GM19455 (cell line): ENCODE measurements around the gene MYO18A.
"Not testable (repeated sequence)": the region's sequence is repeated elsewhere in the genome, so short reads cannot be mapped to it uniquely, and the experiment has no call there.

Experiments used
- ATAC-seq: cut with Tn5 transposase; IDR thresholded peaks from one replicate; pipeline ENCODE4 v1.9.1; 2021; ENCODE audit not compliant: unreplicated experiment

Gene MYO18A

DNA sequence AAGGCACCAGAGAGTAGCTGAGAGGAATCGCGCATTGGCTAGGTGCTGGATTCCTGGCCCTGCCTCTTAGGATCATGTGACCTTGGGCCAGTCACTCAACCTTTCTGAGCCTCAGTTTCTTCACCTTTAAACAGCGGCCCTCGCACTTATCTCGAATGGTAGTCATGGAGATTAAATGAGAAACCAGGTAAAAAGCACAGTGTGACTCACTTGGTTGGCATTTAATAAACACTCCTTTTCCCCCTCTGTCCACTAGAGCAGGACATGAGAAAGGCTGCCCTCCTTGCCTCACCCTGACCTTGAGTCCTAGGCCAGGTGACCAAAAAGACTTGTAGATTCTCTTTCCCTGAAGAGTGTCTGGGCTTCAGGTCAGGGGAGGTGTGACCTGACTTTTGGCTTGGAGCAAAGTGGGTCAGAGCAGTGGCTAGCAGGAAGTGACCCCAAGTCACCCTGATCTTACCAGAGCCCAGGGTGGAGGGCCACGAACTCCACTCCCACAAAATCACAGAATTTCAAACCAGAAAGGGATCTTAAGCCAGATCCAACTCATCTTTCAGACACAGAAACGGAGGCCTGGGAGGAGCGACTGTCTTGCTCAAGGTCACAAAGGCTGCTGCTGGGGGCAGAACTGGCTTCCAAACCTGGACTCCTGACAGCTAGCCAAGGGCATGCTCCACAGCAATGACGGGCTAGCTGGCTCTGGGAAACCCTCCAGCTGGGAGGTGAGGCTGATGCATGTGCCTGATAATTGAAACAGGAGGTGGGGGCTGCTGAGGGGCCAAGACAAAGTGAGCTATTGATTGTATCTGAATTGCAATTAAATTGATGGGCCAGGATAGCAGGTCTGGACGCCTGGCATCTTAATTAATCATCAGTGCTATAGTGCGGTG is 72.0 kb downstream of the MYO18A start:
- ATAC-seq = no peak

- no peak for ATAC-seq
Observed at GRCh38 chr17:29107084-29107483, 73.1 kb downstream of the MYO18A start.

DNA sequence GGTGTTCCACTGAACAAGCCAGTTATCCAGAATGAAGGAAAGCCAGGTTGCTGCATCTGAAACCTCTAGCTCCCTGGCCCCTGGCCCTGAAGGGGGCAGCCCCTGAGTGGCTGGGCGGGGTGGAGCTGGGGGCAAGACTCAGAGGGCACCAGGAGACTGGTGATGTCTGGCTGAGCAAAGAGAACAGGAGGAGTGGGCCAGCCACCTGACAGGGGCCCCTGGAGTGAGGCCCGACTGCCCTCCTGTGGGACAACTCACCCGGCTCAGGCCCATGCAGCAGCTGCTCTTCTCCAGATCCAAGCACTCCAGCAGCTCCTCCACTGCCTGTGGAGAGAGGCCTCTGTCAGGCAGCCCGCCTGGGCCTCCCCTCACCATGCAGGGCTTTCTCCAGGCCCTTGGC is 76.9 kb downstream of the MYO18A start:
- no peak for ATAC-seq

DNA sequence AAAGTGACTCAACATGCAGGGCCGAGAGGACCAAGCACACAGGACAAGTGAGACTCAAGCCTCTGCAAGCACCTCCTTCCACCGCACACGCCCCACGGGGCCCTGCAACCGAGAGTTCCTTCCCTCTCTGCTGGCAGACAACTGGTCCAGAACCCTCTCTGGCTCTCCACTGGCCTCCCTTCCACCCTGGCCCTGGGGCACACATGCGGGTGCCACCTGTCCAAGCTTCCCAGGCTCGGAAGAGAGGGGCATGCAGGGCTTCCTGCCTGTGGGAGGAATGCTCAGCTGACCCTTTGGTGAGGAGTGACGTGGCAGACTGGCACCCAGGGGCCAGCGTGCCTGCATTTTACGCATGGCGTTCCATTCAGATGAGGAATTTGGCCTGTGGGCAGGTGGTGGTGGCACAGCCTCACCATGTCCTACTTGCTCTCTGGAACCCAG is 77.4 kb downstream of the MYO18A start:
- no peak for ATAC-seq

GRCh38 chr17:29102046-29102445 is 78.2 kb downstream of the MYO18A start:
- no peak for ATAC-seq

GRCh38 chr17:29100296-29100695 is 79.9 kb downstream of the MYO18A start:
- ATAC-seq = no peak

- no peak for ATAC-seq
Observed at GRCh38 chr17:29099527-29099926, 80.7 kb downstream of the MYO18A start.

DNA sequence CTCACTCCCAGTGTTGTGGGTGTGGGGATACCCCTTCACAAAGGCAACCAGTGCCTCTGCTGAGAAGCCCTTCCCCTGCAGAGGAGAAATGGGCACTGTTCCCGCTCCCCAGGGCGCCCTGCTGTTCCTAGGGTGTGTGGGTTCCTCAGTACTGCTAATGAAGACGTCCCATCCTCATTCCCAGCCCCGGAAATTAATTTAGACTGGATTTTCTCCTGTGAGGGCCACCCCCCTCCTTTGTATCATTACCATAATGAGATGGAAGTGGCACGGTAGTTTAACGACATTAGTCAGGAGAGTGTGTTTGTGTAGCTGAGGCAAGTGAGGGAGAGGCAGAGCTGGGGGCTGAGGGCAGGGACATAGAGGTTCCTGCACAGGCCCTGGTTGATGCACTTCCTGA is 84.1 kb downstream of the MYO18A start:
- no peak for ATAC-seq

DNA sequence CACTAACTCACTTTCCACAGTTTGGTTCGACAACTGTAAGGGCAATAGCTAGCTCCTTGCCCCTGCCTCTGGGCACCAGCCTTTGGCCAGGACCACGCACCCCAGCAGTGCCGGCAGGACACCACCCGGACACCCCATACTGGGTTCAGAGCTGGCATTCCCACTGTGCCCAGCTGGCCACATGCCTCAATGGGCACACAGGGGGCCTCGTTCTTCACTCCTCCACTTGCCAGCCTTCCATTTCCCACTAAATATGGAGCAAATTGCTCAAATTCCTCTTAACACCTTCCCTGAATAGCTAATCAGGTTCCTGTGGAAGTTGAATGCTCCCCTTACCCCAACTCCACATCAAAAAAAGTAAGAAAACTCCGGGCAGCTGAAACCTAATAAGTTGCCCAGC is 84.8 kb downstream of the MYO18A start:
- no peak for ATAC-seq

GRCh38 chr17:29094101-29094708 is 86.0 kb downstream of the MYO18A start:
- no peak for ATAC-seq

- ATAC-seq = no peak
Observed at GRCh38 chr17:29093090-29093871, 86.9 kb downstream of the MYO18A start.

DNA sequence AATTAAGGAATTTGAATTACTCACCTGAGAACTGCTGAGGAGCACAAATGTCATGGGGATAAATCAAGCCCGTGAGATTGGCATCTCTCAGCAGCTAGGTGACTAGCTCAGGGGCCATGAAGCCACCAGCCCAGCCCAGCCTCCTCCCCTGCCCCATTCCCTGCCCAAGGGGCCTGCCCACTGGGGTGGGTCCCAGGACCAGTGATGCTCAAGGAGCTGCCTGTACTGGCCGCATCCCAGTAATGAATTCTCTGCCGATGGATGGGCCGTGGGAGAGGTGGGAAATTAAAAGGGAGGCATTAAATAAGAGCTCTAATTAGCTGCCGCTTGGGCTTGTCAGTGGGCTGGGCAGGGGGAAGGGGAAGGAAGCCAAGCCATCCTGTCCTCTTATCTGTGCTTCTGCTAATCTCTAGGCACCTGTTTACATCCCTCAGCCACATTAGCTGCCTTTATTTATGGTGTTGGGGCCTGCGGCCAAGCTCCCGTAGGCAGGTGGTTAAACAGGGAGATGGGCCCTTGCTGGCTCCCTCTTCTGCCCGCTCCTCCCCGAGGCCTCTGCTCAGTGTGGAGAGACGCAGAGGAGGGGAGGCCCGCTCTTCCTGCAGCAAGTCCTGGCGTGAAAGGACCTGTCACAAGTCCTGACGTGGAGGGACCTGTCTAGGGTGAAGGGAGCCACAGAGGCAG is 88.5 kb downstream of the MYO18A start:
- ATAC-seq = no peak

GRCh38 chr17:29090750-29091605 is 89.2 kb downstream of the MYO18A start:
- ATAC-seq = no peak

- no peak for ATAC-seq
Observed at GRCh38 chr17:29090108-29090507, 90.1 kb downstream of the MYO18A start.

GRCh38 chr17:29089601-29090044 is 90.6 kb downstream of the MYO18A start:
- no peak for ATAC-seq

GRCh38 chr17:29088782-29089181 is 91.4 kb downstream of the MYO18A start:
- ATAC-seq = not testable (repeated sequence)

DNA sequence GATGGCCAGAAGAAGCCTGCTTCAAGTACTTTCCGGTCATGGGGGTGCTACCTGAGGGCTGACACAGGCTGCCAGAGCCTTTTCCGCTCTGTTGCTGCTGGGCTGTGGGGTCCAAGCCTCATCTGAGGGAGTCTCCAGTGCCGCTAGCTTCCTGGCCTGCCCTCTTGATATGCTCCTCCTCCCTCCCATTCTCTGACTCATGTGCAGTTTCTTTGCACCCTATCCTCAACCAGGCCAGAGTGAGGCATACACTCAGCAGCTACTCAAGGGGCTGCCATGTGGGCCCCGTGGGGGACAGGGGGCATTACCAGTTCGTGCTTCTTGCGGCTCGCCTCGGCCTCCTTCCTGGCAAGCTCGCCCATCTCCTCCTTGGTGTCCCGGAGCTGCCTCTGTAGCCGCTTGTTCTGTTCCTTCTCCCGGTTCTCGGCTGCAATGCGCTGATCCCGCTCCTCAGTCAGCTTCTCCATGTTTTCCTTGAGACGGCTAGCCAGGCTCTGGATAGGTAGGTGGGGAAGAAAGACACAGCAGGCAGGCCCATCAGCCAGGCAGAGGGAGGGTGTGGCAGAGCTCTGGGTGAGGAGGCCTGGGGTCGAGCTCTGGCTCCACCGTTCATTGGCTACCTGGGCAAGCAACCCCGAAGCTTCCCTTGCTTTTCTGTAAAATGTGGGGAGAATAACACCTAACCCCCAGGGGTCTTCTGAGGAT is 93.4 kb downstream of the MYO18A start:
- no peak for ATAC-seq

DNA sequence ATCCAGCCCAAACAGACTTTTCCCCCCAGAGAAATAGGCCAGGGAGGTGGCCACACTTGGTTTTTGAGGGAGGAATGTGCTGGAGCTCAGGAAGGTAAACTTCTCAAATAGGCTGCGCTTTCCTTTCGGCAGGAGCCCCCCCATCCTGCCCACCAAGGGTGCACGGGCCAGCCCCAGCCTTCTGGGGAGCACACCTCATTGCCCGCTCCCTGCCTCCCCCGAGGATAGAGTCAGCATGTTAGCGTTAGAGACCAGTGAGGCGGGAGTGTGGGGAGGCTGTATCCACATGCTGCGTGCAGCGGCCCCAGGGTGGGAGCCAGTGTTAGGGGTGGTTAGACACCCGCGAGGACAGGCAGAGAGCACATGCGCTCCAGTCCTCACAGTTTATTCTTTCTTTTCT is 95.0 kb downstream of the MYO18A start:
- no peak for ATAC-seq

DNA sequence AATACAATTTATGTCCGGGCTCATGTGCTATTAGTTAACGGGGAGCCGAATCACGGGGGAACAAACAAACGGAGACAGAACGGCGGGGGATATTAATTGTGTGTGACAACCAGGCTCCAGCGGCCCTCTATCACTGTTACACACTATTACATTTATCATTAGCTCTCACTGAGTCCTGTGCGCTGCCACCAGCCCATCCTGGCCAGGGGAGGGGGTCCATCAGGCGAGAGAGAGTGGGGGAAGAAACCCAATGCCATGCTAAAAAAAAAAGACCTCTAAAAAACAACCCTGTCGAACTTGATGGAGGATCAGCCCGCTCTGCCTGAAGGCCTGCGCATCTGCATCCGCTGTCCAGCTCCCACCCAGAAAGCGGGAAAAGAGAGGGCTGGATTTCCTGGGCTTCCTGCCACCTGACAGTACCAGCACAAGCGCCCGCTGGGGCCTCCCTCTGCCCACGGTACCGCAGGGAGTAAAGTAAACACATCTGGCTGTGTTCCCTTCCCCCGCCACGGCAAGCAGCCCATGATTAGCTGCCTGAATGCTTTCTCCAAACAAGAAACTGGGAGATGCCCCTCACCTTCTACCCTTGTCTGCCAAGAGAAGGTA is 95.6 kb downstream of the MYO18A start:
- ATAC-seq = no peak
